BJ (cell line): Measurements from ENCODE around the gene BCAS3. TPM values are rescaled to one million over a fixed set of nuclear protein-coding genes. Genes with fewer than 3 reads are reported as not detected.

Source experiments
- CTCF ChIA-PET: fragments of 350-600 bp; formaldehyde crosslinking; extraction: SDS; loops from one replicate; lab custom pipeline; 2021; ENCODE audit warnings: antibody characterized with exemption, inconsistent platforms; lab: Yijun Ruan, JAX
- POLR2A ChIA-PET: fragments of 300-600 bp; sonication (Branson Sonifier 250); formaldehyde crosslinking; extraction: SDS; loops from one replicate; lab custom pipeline; 2021; ENCODE audit warnings: antibody characterized with exemption; lab: Charles Lee
- DNase-seq: peaks from one replicate; pipeline ENCODE4 v3.0.0-alpha.2; 2011; ENCODE audit warnings: low read depth
- H3K27me3 ChIP-seq: 2 replicates; pipeline ENCODE4 v1.6.0; 2011; ENCODE audit warnings: low read length; ENCODE audit not compliant: control insufficient read depth, insufficient read depth
- H3K36me3 ChIP-seq: 2 replicates; pipeline ENCODE4 v1.5.1; 2011; ENCODE audit warnings: low read length; ENCODE audit not compliant: control insufficient read depth, insufficient read depth
- H3K4me3 ChIP-seq: 2 replicates; pipeline ENCODE4 v1.5.1; 2011; ENCODE audit warnings: low read depth, mild to moderate bottlenecking, control low read depth, low read length
- CTCF ChIP-seq: IDR thresholded peaks from 2 replicates; pipeline ENCODE4 v1.5.1; 2011; ENCODE audit warnings: low read depth, mild to moderate bottlenecking, control low read depth, inconsistent platforms, low read length, moderate library complexity; ENCODE audit not compliant: insufficient read depth
- polyA plus RNA-seq: library from polyadenylated mRNA; depleted of rRNA; stranded (reverse); fragments of >200 nt; gene quantifications from 2 replicates; pipeline ENCODE4 v1.2.3, GENCODE V29; 2011

The BCAS3 gene
- polyA plus RNA-seq, 1 experiment = 19.5 TPM

GRCh38 chr17:61073131-61073530 is 395.5 kb downstream of the BCAS3 start:
- Histone ChIP-seq H3K4me3 (no peak overlapping the region), H3K27me3 (no peaks in the 10 kb centered on the region), H3K36me3 (no peaks in the 10 kb centered on the region)
- ChIA-PET CTCF (interaction anchor here (0.7 to 1.5 kb wide), 3 partner anchors 9 to 352 kb away, joined by 3 to 5 read pairs (median 3); no protein-coding TSS in a partner anchor), POLR2A (no interaction called here)
- no peak for TF ChIP-seq CTCF
- DNase-seq = no peak

GRCh38 chr17:61073799-61074513 is 396.3 kb downstream of the BCAS3 start:
- no peak for TF ChIP-seq CTCF
- ChIA-PET POLR2A (no interaction called here), CTCF (interaction anchor here (0.7 to 1.5 kb wide), 3 partner anchors 8 to 353 kb away, joined by 3 to 5 read pairs (median 3); no protein-coding TSS in a partner anchor)
- Histone ChIP-seq H3K4me3 (no peak overlapping the region), H3K36me3 (no peaks in the 10 kb centered on the region), H3K27me3 (no peaks in the 10 kb centered on the region)
- no peak for DNase-seq

GRCh38 chr17:61075988-61076387 is 398.3 kb downstream of the BCAS3 start:
- ChIA-PET POLR2A (no interaction called here), CTCF (no interaction called here)
- TF ChIP-seq CTCF = no peak
- H3K27me3 ChIP-seq = no peaks in the 10 kb centered on the region
- no peak for DNase-seq
- no peaks in the 10 kb centered on the region for H3K36me3 ChIP-seq
- no peak overlapping the region for H3K4me3 ChIP-seq

GRCh38 chr17:61076621-61077031 is 399.0 kb downstream of the BCAS3 start:
- Histone ChIP-seq H3K36me3 (no peaks in the 10 kb centered on the region), H3K4me3 (no peak overlapping the region), H3K27me3 (no peaks in the 10 kb centered on the region)
- ChIA-PET POLR2A (no interaction called here), CTCF (no interaction called here)
- DNase-seq = no peak
- no peak for TF ChIP-seq CTCF

- ChIA-PET CTCF (interaction anchor here (1.7 kb wide), 1 partner anchor 9 kb away, joined by 3 read pairs; no protein-coding TSS in a partner anchor), POLR2A (no interaction called here)
- no peaks in the 10 kb centered on the region for H3K27me3 ChIP-seq
- no peak for DNase-seq
- no peaks in the 10 kb centered on the region for H3K36me3 ChIP-seq
- no peak overlapping the region for H3K4me3 ChIP-seq
- no peak for TF ChIP-seq CTCF
Observed at GRCh38 chr17:61081959-61082358, 404.3 kb downstream of the BCAS3 start.
